NCI-H187 (cell line): ENCODE measurements around the gene FBXL15.

Experiments used
- DNase-seq, 2 experiments: peaks; one replicate each; lab custom pipeline; 2025; lab: John Stamatoyannopoulos, UW

FBXL15 gene

DNA sequence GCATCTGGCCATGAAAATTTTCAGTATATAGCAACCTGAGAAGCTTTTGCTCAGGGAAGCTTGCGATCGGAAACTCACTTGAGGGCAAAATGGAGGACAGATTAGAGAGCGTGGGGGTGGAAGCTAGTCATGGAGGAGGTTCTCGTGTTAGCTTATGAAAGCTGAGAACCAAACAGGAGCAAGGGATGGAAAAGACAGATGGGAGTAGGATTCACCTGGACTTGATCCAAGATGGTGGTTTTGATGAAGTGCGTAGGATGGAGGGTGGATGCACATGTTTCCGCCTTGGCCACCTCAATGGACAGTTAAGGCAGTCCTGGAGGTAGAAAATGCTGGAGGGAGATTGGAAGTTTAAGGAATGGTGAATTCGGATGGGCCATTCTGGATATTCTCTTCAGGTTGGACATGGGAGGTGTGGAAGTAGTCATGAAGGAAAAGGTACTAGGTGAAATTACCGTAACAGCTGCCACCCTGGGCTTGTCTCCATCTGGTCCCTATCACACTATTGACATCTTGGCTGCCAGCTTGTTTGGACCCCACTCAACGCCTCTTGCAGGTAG lies 37.0 kb downstream of the FBXL15 start:
- DNase-seq, result no peak

DNA sequence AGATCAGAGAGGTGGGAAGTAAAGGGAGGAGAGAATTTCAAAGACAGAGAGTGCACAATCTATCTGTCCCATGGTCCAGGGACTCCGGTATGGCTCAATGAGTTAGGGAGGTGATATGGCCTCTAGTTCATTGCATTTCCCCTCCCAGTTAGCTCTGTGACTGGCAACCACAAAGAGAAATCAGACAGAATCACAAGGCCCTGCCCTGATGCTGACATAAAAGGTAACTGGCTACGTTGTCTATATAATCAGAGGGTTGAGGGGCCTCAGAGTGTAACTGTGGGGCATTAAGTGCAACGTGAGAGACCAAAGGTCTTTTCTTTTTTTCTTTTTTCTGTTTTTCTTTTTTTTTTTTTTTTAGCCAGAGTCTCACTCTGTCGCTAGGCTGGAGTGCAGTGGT lies 38.0 kb downstream of the FBXL15 start:
- no peak for DNase-seq

DNA sequence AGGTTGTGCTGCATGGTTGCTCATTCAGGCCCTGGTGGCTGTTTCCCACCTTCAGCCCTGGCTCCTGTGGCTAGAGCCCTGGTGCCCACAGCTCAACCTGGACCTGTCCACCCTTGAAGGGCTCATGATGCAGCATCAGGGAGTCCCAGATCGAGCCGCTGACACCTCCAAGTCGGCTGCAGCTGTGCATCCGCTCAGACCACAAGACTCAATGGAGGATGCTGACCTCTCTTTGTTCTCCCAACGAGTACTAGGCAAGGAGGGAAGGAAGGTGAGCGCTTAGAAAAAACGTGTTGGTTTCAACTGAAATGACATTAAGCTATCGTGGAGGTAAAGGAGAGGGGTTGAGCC lies 40.2 kb downstream of the FBXL15 start:
- no peak for DNase-seq

DNA sequence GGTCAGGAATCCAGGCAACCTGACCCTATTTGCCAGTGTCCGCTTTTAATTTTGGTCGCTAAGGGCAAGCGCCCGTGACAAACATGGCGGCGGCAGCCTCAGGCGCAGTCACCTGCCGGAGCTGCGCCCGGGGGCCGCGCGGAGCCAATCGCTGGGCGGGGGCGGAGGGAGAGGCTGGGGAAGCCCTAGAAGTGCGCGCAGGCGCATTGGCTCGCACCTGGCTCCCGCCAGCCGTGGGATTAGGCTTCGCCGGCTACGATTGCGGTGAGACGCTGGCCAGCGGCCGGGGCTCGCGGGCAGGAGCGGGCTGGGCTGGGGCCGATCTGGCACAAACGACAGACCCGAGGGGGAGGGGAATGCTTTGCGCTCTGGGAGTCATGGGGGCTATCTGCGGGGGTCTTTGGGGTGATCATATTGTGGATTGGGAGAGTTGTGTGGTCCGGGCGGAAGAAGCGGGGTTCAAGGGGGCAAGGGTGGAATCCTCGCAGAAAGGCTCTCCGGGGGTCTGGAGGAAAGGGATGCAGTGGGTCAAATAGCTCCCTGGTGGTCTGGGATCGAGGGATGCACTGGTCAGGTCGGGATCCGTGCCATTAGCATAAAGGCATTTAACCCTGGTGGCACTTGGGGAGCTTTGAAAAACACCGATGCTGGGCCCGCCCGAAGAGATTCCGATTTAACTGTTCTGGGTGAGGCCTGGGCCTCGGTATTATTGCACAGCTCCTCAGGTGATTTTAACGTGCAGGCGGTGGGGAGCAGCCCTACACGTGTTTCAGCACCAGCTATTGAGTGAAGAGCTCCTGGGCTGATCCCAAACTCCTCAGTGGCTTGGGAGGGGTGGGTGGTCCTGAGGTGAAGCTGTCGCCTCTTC lies 40.8 kb downstream of the FBXL15 start:
- DNase-seq, result peak; percentile 66 to 84

DNA sequence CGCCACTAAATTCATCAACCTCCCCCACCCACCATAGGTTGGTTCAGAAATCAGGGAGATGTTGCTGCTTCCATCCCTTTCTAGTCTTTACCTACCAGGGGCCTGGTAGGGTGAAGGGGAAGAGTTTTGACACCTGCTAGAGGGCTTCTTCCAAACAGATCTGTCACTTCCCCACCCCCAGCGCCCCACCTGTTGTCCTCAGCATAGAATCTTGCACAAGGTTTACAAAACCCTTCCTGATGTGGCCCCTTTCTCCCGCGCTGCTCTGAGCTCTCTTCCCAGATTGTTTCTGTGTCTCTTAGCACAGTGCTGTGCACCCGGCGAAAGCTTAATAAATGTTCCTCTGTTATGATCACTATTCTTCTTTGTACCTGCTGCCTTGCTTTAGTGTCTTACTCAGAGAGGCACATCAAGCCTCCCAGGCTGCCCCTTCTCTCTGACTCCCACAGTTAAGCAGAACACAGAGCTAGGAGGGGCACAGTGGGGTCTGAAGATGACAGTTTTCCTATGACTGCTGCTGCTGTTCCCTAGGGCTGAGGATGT lies 41.9 kb downstream of the FBXL15 start:
- DNase-seq, result no peak

DNA sequence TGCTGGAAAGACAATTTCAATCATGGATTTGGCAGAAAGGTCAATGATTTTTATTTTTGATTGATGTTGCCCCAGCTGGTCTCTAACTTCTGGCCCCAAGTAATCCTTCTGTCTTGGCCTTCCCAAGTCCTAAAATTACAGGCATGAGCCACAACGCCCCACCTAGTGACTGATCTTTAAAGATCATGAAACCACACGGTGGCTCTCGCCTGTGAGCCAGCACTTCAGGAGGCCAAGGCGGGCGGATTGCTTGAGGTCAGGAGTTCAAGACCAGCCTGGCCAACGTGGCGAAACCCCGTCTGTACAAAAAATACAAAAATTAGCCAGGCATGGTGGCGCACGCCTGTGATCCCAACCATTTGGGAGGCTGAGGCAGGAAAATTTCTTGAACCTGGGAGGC lies 43.3 kb downstream of the FBXL15 start:
- no peak for DNase-seq

DNA sequence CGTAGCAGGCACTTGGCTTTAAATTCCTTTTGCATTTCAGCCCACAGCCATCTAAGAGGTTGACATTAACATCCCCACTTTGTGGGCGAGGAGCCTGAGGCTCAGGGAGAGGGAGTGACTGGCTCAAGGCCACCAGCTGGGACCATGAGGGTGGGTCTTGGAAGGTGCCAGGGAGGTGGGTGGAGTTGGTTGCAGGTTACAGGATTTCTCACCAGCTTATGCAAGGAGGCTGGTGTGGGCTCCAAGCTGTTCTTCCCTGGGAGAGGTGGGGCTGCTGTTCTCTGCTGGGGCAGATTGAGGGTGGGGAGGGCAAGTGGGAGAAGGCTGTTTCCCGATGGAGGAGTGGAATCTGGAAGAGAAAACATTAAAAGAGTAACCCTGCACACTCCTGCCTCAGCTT lies 44.8 kb downstream of the FBXL15 start:
- DNase-seq, result no peak

DNA sequence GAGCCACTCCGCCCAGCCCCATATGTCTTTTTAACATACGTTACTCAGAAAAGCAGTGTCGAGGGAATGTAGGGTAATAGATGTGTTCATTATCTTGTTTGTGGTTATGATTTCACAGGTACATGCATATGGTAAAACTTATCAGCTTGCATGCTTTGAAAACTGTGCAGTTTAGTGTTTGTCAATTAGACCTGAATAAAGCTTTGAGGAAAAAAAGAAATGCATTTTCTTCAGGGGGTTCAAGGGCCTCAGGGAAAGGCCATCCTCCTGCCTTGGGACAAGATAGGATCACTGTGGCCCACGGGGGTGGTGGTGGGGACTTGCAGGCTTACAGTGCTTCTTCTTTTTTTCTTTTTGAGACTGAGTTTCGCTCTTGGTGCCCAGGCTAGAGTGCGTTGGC lies 46.7 kb downstream of the FBXL15 start:
- no peak for DNase-seq

DNA sequence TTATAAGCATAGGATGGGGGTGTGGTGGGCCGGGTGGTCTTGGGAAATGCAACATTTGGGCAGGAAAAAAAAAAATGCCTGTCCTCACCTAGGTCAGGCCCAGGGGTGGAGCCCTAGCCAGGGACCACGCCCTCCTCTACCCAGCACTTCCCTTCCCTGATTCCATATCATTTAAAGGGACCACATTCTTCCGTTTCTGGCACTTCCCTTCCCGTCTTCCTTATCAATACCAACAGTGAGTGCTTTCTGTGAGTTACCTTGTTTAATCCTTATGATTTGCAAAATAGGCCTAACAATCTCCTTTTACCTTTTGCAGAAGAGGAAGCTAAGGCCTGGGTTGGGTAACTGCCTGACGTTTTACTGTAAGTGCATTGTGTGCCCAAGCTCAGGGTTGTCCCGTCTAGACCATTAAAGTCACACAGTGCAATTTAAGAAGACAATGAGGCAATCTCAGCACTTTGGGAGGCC lies 47.4 kb downstream of the FBXL15 start:
- DNase-seq, result no peak

DNA sequence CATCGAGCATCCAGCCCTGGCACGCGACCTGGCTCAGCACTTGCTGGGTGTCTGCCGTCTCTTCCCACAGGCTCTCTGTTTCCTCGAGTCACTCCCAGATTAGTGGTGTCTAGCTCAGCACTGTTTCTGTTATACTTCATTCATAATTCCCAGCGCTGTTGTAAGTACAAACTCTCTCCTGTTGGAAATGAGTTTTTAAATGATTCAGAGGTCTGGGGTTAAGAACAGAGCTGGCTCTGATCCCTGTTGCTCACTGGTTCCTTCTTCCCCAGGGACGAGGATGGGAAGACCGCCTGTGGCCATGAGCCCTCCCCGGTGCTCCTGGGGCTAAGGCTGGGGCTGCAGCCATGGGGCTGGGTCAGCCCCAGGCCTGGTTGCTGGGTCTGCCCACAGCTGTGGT lies 48.0 kb downstream of the FBXL15 start:
- no peak for DNase-seq

DNA sequence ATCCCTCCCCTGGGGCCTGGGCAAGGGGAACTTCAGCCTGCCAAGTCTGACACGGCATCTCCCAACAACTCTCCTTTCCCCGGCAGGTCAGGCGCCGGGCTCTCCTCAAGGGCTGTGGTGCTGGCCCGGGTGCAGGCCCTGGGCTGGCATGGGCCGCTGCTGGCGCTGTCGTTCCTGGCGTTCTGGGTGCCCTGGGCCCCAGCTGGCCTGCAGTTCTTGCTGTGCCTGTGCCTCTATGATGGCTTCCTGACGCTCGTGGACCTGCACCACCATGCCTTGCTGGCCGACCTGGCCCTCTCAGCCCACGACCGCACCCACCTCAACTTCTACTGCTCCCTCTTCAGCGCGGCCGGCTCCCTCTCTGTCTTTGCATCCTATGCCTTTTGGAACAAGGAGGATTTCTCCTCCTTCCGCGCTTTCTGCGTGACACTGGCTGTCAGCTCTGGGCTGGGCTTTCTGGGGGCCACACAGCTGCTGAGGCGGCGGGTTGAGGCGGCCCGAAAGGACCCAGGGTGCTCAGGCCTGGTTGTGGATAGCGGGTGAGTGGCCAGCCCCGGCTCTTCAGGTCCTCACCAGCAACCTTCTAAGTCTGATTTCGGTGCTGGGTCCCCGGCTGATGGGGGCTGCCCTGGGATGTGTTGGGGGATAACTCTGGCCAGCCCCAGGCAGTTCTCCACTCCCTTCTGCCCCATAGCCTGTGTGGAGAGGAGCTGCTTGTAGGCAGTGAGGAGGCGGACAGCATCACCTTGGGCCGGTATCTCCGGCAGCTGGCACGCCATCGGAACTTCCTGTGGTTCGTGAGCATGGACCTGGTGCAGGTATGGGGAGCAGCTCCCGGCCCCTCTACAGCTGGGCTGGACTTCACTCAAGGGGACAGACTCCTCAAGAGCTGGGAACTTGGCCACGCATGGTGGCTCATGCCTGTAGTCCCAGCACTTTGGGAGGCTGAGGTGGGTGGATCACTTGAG lies 50.2 kb downstream of the FBXL15 start:
- DNase-seq, result no peak
